K562 (cell line): ENCODE results near the gene B9D2. TPM values are rescaled to one million over a fixed set of nuclear protein-coding genes. Genes with fewer than 3 reads are reported as not detected.

Experiments used
- ARID3B ChIP-seq: fragments of 250-450 bp; sonication (Bioruptor Pico); IDR thresholded peaks from 2 replicates; pipeline ENCODE4 v1.4.0; 2020; ENCODE audit warnings: borderline replicate concordance
- CCAR2 ChIP-seq: fragments of 200-400 bp; formaldehyde crosslinking; IDR thresholded peaks from 2 replicates; pipeline ENCODE4 v1.6.1; 2017; ENCODE audit warnings: mild to moderate bottlenecking, low read depth, low read length
- CHD4 ChIP-seq: fragments of 200-600 bp; sonication (generic); IDR thresholded peaks from 3 replicates; pipeline ENCODE4 v1.6.1; 2012; ENCODE audit warnings: low read depth, mild to moderate bottlenecking, mixed read lengths, low read length, inconsistent platforms; ENCODE audit not compliant: insufficient read depth, insufficient replicate concordance, poor library complexity, severe bottlenecking
- E2F6 ChIP-seq, 2 experiments: IDR thresholded peaks; 2 replicates each; pipeline ENCODE4 v1.6.1; 2011; ENCODE audit warnings: borderline replicate concordance in 1 of 2, control low read depth in 1 of 2, low read depth in 1 of 2, low read length in 1 of 2, mild to moderate bottlenecking in 1 of 2, mixed read lengths in 1 of 2, moderate library complexity in 1 of 2; ENCODE audit not compliant: insufficient read depth in 1 of 2, insufficient read length in 1 of 2, poor library complexity in 1 of 2, severe bottlenecking in 1 of 2; ENCODE audit errors: extremely low read depth in 1 of 2
- ELF1 ChIP-seq: fragments of 200-800 bp; sonication (Bioruptor generic); IDR thresholded peaks from 2 replicates; pipeline ENCODE4 v1.6.1; 2016; ENCODE audit warnings: missing genetic modification characterization, missing compliant biosample characterization
- FOXA1 ChIP-seq: fragments of 450-650 bp; IDR thresholded peaks from 2 replicates; pipeline ENCODE4 v1.6.1; 2016; ENCODE audit warnings: mild to moderate bottlenecking, borderline replicate concordance
- HOMEZ ChIP-seq: fragments of 250-450 bp; sonication (Bioruptor Pico); IDR thresholded peaks from 2 replicates; pipeline ENCODE4 v1.4.0; 2020; ENCODE audit warnings: mild to moderate bottlenecking, moderate library complexity
- POLR3A ChIP-seq: IDR thresholded peaks from 2 replicates; pipeline ENCODE4 v1.6.1; 2011; ENCODE audit warnings: borderline replicate concordance, mild to moderate bottlenecking, moderate library complexity; ENCODE audit not compliant: insufficient read length, insufficient read depth; ENCODE audit errors: extremely low read depth
- PTBP1 ChIP-seq: fragments of 200-400 bp; formaldehyde crosslinking; IDR thresholded peaks from 2 replicates; pipeline ENCODE4 v1.6.1; 2017; ENCODE audit warnings: low read depth, low read length
- RERE ChIP-seq: sonication (generic); formaldehyde crosslinking; IDR thresholded peaks from 2 replicates; pipeline ENCODE4 v1.8.0; 2023; ENCODE audit warnings: missing genetic modification reagents, mild to moderate bottlenecking, borderline replicate concordance
- SP1 ChIP-seq: sonication (generic); formaldehyde crosslinking; IDR thresholded peaks from 2 replicates; pipeline ENCODE4 v1.8.1; 2022; ENCODE audit warnings: mild to moderate bottlenecking, missing genetic modification reagents
- YY1 ChIP-seq, 3 experiments: IDR thresholded peaks; 2 replicates each; pipeline ENCODE4 v1.6.1; 2011; ENCODE audit warnings: low read length in 2 of 3, mild to moderate bottlenecking in 2 of 3, moderate library complexity in 2 of 3, borderline replicate concordance in 1 of 3, control low read depth in 1 of 3, low read depth in 1 of 3; ENCODE audit not compliant: insufficient read depth in 3 of 3, insufficient replicate concordance in 2 of 3, control insufficient read depth in 1 of 3, insufficient read length in 1 of 3; ENCODE audit errors: extremely low read depth in 1 of 3
- ZFP30 ChIP-seq: fragments of 250-450 bp; sonication (Bioruptor Pico); IDR thresholded peaks from 2 replicates; pipeline ENCODE4 v1.8.0; 2022; ENCODE audit warnings: moderate library complexity, mild to moderate bottlenecking, inconsistent platforms, borderline replicate concordance
- ZNF134 ChIP-seq: fragments of 250-450 bp; sonication (Bioruptor Pico); conservative IDR thresholded peaks from 2 replicates; pipeline ENCODE4 v1.4.0; 2020
- ZNF217 ChIP-seq: sonication (generic); formaldehyde crosslinking; IDR thresholded peaks from 2 replicates; pipeline ENCODE4 v1.8.0; 2022; ENCODE audit warnings: mild to moderate bottlenecking, missing genetic modification reagents
- polyA plus RNA-seq, 8 experiments: library from polyadenylated mRNA; depleted of rRNA in 4 of 8; stranded (reverse) in 5 of 8; unstranded in 3 of 8; fragments of >200 nt; fragmentation: Nextera tagmentation in 2 of 8; fragmentation: Illumina TruSeq in 1 of 8; extraction: Ambion mirVana in 2 of 8; extraction: Trizol in 1 of 8; gene quantifications; 2 replicates each; pipeline versions ENCODE4 v1.2.1 to v1.2.3, GENCODE V29; 2011 to 2014; ENCODE audit warnings: inconsistent platforms in 1 of 8, missing spikeins in 1 of 8
- total RNA-seq, 7 experiments: library from RNA; depleted of rRNA in 6 of 7; stranded (reverse); fragments of >200 nt in 6 of 7; fragmentation: Illumina TruSeq in 2 of 7; extraction: Trizol in 2 of 7; gene quantifications; 2 replicates each; pipeline versions ENCODE4 v1.2.1 to v1.2.3, GENCODE V29; 2011 to 2021; ENCODE audit warnings: low replicate concordance in 1 of 7

Gene B9D2
- total and polyA plus RNA-seq, 9 of the 15 experiments (the other 6 are each of a cell fraction or from before 2014, with no cell fraction given), result 0.83 to 6.9 (median 2.8) TPM

- TF ChIP-seq E2F6 (IDR thresholded peaks at IDR 0.05; ENCODE audit: borderline replicate concordance in 1 of 2, extremely low read depth in 1 of 2, insufficient read depth in 1 of 2, insufficient read length in 1 of 2, low read depth in 1 of 2, low read length in 1 of 2, poor library complexity in 1 of 2, severe bottlenecking in 1 of 2) (no peak), CHD4 (no peak), ELF1 (tag) (peak; percentile 83; the same call in 1 of the 2 replicates), ARID3B (CRISPR knock-in tag) (0 out of 2 replicates have a peak, but pooled peaks have one; percentile 26), SP1 (CRISPR knock-in tag) (peak; percentile 87), CCAR2 (no peak), ZNF134 (CRISPR knock-in tag) (no peak), HOMEZ (no peak), ZNF217 (no peak), ZFP30 (CRISPR knock-in tag) (no peak), FOXA1 (no peak), YY1 (IDR thresholded peaks at IDR 0.05; ENCODE audit: borderline replicate concordance in 1 of 3, control insufficient read depth in 1 of 3, extremely low read depth in 1 of 3, insufficient read depth in 3 of 3, insufficient read length in 1 of 3, insufficient replicate concordance in 2 of 3, low read depth in 1 of 3, low read length in 2 of 3) (peak; percentile 98 to 100 (median 100)), POLR3A (no peak), RERE (CRISPR knock-in tag) (no peak), PTBP1 (no peak)
Measured at GRCh38 chr19:41363753-41364523, at the start of gene B9D2 (continued).
